ENCODE data around the gene RNF135.
"Not testable (repeated sequence)": the region's sequence is repeated elsewhere in the genome, so short reads cannot be mapped to it uniquely, and the experiment has no call there.

Gene RNF135

GRCh38 chr17:30970831-30971567 is at the start of gene RNF135:
Gene RNF135 (plus strand): TSS chr17:30971039. CDS start chr17:30971074, 35 bp downstream.
- peak; percentile 26 for DNase-seq (ENCODE audit: low read depth)

- DNase-seq (ENCODE audit: low read depth): no peak
These were observed 49.2 kb upstream of the RNF135 start, which contains the start of gene ADAP2 for GRCh38 chr17:30921544-30922196. Gene ADAP2 (plus strand): TSS chr17:30921945. CDS start chr17:30922015, 70 bp downstream.

GRCh38 chr17:30922235-30923030 is 48.4 kb upstream of the RNF135 start:
- no peak for DNase-seq (ENCODE audit: low read depth)

DNA sequence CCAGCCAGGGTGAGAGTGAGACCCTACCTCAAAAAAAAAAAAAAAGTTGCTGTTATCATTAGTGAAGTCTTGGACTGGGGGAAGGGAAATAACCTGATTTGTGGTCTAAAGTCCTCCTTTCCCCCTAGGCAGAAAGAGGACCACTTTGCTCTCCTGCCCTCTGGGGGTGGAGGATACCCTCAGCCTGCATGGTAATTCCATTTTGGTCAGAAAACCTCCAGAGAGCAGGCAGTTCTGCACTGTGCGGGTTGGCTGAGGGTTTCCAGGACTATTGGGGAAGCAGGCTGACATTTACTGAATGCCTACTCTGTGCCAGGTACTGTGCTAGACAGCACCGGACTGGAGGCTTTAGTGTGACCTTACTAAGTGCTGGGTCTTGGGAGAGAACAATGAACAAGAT is 46.5 kb upstream of the RNF135 start:
- no peak for DNase-seq (ENCODE audit: low read depth)

DNA sequence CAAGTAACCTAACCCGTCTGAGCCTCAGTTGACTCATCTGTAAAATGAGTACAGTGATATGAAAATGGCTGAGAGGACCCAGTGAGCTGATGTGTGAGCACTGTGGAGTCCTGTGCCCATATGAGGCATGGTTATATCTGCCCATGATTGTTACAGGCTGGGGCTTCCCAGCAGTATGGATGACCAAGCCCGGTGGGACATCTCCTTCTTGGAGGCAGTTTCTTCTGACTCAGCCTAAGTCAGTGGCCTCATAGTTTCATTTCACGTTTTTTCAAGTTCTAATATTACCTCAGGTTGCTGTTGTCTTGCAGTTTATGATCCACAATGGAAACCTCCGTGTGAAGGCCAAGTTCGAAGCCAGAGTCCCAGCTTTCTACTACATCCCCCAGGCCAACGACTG is 44.3 kb upstream of the RNF135 start:
- DNase-seq (ENCODE audit: low read depth): no peak

DNA sequence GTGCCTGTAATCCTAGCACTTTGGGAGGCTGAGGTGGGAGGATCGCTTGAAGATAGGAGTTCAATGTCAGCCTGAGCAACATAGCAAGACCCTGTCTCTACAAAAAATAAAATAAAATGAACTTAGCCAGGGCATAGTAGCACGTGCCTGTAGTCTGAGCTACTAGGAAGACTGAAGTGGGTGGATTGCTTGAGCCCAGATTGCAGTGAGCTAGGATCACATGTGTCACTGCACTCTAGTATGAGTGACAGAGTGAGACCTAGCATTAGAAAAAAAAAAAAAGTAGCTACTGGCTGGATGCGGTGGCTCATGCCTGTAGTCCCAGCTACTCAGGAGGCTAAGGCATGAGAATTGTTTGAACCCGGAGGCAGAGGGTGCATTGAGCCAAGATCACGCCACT is 43.1 kb upstream of the RNF135 start:
- no peak for DNase-seq (ENCODE audit: low read depth)

DNA sequence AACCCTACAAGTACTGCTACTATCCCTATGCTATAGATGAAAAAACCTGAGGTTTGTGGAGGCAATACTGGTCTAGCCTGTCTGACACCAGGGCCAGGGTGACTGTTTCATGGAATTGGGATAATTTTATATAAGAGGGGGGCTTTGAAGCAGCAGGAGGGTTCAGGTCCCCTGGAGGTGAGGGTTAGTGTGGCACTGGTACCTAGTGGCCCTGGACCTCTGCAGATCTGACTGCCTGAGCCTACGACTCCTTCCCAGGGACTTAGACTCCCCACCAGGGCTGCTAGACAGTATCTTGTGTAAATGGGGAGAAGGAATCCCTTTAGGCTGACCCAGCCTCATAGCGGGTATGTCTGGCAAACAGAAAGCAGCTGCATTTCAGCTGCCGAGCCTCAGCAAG is 42.3 kb upstream of the RNF135 start:
- DNase-seq (ENCODE audit: low read depth): no peak

- DNase-seq (ENCODE audit: low read depth): no peak
These were observed 41.7 kb upstream of the RNF135 start for GRCh38 chr17:30929081-30929633.

DNA sequence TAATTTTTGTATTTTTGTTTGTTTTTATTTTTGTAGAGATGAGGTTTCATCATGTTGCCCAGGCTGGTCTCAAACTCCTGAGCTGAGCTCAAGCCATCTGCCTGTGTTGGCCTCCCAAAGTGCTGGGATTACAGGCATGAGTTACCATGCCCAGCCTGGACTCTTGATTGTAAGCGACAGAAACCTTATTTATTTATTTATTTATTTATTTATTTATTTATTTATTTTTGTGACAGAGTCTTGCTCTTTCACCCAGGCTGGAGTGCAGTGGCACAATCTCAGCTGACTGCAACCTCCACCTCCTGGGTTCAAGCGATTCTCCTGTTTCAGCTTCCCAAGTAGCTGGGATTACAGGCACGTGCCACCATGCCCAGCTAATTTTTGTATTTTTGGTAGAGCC is 41.0 kb upstream of the RNF135 start:
- DNase-seq (ENCODE audit: low read depth): not testable (repeated sequence)

- DNase-seq (ENCODE audit: low read depth): no peak
These were observed 40.3 kb upstream of the RNF135 start for GRCh38 chr17:30930495-30930894.

DNA sequence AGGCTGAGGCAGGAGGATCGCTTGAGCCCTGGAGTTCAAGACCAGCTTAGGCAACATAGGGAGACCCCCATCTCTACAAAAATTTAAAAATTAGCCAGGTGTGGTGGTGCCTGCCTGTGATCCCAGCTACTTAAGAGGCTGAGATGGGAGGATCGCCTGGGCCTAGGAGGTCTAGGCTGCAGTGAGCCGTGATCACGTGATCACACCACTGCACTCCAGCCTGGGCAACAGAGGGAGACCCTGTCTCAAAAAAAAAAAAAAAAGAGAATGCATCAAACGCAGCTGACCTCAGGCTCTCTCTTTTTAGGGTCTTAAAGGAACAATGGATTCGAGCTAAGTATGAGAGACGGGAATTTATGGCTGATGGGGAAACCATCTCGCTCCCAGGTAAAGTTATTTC is 39.3 kb upstream of the RNF135 start:
- not testable (repeated sequence) for DNase-seq (ENCODE audit: low read depth)

DNA sequence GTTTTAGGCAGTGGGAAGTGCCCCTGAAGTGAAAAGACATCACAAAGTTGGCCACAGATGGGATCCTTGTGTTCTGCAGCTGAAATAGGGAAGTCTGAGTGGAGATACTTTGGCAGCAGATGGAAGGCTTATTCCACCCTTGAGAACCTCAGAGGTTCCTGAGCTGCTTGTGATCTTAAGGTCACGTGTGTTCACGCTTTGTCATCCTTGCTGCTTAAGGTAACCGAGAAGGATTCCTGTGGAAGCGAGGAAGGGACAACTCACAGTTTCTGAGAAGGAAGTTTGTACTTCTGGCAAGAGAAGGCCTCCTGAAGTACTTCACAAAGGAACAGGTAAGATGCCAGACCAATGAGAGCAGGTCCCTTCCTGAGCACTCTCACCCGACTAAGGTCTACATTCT is 36.9 kb upstream of the RNF135 start:
- DNase-seq (ENCODE audit: low read depth): no peak

- DNase-seq (ENCODE audit: low read depth): no peak
These were observed 31.7 kb upstream of the RNF135 start for GRCh38 chr17:30939051-30939689.

DNA sequence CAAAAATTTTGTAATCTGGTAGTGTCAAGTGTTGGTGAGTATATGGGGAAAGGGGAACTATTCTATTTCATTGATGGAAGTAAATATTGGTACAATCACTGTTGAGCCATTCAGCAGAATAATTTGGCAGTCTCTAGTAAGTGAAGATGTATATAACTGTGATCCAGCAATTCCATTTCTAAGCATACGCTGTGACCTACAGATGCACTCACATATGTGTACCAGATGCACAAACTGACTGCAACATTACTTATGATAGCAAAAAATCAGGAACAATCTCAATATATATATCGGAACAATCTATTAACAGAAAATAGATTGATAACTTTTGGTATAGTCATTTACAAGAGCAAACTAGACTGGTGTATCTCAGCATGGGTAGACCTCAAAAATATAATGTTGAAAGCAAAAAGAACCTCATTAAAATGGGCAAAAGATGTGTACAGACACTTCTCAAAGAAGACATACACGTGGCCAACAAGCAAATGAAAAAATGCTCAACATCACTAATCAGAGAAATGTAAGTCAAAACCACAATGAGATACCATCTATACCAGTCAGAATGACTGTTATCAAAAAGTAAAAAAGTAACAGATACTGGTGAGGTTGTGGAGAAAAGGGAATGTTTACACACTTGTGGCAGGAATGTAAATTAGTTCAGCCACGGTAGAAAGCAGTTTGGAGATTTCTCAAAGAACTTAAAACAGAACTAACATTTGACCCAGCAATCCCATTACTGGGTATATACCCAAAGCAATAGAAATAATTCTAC is 28.3 kb upstream of the RNF135 start:
- DNase-seq (ENCODE audit: low read depth): no peak

DNA sequence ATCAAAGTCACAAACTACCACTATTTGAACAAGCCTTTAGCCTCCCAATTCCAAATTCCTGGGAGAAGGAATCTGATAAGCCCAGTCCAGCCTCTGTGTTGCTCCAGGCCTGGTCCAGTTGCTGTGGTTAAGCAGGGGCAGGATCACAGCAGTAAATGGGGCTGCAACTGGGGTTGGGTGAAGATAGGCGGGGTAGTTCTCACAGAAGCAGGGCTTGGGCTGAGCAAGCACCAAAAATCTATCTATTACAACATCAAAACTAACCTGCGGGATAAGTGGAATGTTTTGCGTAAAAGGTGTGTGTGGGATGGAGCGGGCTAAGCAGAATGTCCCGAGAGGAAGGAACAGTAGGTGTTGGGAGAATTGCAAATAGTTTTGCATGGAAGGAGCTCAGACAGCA is 23.0 kb upstream of the RNF135 start:
- no peak for DNase-seq (ENCODE audit: low read depth)

DNA sequence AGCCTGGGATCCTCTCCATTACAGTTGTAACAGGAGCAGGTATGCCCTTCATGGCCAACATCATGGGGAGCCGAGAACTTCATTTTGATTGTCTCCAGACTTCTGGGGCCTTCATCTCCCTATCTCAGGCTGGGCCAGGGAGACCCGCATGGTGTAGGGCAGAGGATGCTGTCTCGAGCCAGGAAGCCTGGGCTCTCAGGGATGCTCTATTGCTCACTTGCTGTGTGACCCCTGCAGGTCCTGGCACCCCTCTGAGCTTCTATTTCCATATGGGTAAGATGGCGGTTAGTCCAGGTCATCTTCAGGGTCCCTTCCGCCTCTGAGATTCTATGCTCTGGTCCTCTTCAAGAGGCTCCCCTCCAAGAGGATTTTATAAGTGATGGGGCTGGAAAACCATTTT is 20.6 kb upstream of the RNF135 start:
- DNase-seq (ENCODE audit: low read depth): no peak

GRCh38 chr17:30950669-30951399 is 20.0 kb upstream of the RNF135 start:
- no peak for DNase-seq (ENCODE audit: low read depth)

- DNase-seq (ENCODE audit: low read depth): no peak
These were observed 18.0 kb upstream of the RNF135 start for GRCh38 chr17:30952638-30953393.

DNA sequence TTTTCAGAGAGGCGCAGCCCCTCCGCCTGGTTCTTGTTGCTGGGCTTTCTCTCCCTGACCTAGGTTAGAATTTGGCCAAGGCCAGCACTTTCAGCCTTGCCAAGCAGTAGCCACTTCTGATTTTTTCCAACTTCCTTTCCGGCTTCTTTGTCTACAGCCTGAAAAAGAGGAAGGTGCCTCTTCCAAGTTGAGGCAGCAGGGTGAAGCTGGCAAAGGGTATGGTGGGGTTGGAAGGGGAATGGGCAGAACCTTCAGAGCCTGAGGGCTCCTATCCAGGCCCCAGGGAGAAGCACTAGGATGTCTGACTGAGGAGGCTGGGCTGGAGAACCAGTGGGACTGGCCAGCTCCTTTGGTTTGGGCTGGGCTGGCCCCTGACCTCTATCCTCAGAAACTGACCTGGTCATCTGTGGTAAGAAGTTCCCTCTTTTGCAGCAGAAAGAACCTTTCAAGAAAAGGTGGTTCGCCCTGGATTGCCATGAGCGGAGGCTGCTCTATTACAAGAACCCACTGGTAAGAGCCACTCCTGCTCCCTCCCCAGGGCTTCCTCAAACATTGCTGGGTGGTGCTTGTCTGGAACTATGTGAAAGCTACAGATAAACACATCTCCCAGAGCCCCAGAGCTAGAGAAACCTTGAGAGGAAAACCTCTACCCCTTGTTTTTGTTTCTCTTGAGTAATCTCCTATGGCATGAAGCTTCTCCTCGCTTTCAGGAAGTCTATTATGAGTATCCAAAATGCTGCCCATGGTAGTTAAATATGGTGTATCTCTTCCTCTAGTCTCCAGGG is 16.6 kb upstream of the RNF135 start:
- DNase-seq (ENCODE audit: low read depth): no peak

Data from stimulated activated CD8-positive, alpha-beta memory T cell treated with anti-CD3 and anti-CD28 coated beads, Interleukin-12 subunit alpha, Interleukin-12 subunit beta, amount 100 ng/mL, for 4 hours (primary cell).